ENCODE data around the gene CDK5R2.

- TF ChIP-seq CTCF (IDR thresholded peaks at IDR 0.05): no peak
- TF ChIP-seq POLR2A (IDR thresholded peaks at IDR 0.05): no peak
These were observed 23.9 kb downstream of the CDK5R2 start for GRCh38 chr2:218983263-218983933.
